PC-3 (cell line): ENCODE results near the gene SLC38A10.

Experiments
- CTCF ChIP-seq: fragments of 300-600 bp; sonication (generic); conservative IDR thresholded peaks from 2 replicates; pipeline ENCODE4 v1.5.1; 2017; ENCODE audit warnings: antibody characterized with exemption, low read depth, mild to moderate bottlenecking, low read length
- EZH2 ChIP-seq: fragments of 300-600 bp; sonication (generic); IDR thresholded peaks from one replicate; pipeline ENCODE4 v1.6.1; 2017; ENCODE audit warnings: antibody characterized with exemption, mild to moderate bottlenecking, low read length; ENCODE audit not compliant: unreplicated experiment

- no peak for TF ChIP-seq EZH2
- no peak for TF ChIP-seq CTCF
These were observed 84.2 kb downstream of the SLC38A10 start for GRCh38 chr17:81210868-81211267.
